ENCODE data around the gene CCDC85B. TPM values are rescaled to one million over a fixed set of nuclear protein-coding genes. Genes with fewer than 3 reads are reported as not detected.

The CCDC85B gene
- total RNA-seq, 3 donors from 2014 or later (not counting 1 experiment from before 2014, with no cell fraction given): 22.6 to 36.1 (median 24.1) TPM

GRCh38 chr11:65849771-65850216, 40.7 kb upstream of the CCDC85B start:
- peaks cover 15 to 24% of the 10 kb centered on the region in 2 donors for H3K4me1 Mint-ChIP-seq
- DNase-seq (peak in 1 of 2 donors; percentile 12), ATAC-seq (no peak)
- 84% methylated on average over 16 of the region's 16 CpGs for WGBS (ENCODE audit: insufficient coverage)
- H3K27ac Mint-ChIP-seq: no peak overlapping the region
- H3K4me3 Mint-ChIP-seq: no peak overlapping the region
- intact Hi-C loops (cut with micrococcal nuclease): no loop called here
- Histone ChIP-seq H3K36me3 (ENCODE audit: control insufficient read depth, insufficient read depth, low read length) (peaks cover 39% of the 10 kb centered on the region), H3K4me3 (ENCODE audit: low read length) (no peak overlapping the region), H3K4me1 (ENCODE audit: control insufficient read depth, insufficient read depth, low read length) (peaks cover 13% of the 10 kb centered on the region), H3K9me3 (ENCODE audit: control insufficient read depth, insufficient read depth, low read length) (peaks cover 4% of the 10 kb centered on the region), H3K27me3 (ENCODE audit: control insufficient read depth, insufficient read depth, low read length) (no peaks in the 10 kb centered on the region), H3K27ac (ENCODE audit: low read length) (no peak overlapping the region)
- peaks cover 7% of the 10 kb centered on the region for H3K36me3 Mint-ChIP-seq
- H3K9me3 Mint-ChIP-seq: no peaks in the 10 kb centered on the region
- TF ChIP-seq CTCF (IDR thresholded peaks at IDR 0.05): no peak
- no peaks in the 10 kb centered on the region for H3K27me3 Mint-ChIP-seq (ENCODE audit: low read depth in 2 of 2)

- ATAC-seq (no peak), DNase-seq (peak in 1 of 2 donors; percentile 14)
- Mint-ChIP-seq H3K4me1 (peaks cover 17 to 28% of the 10 kb centered on the region in 2 donors), H3K9me3 (no peaks in the 10 kb centered on the region), H3K36me3 (peaks cover 7% of the 10 kb centered on the region), H3K27ac (no peak overlapping the region), H3K4me3 (no peak overlapping the region), H3K27me3 (ENCODE audit: low read depth in 2 of 2) (no peaks in the 10 kb centered on the region)
- H3K27me3 ChIP-seq (ENCODE audit: control insufficient read depth, insufficient read depth, low read length): no peaks in the 10 kb centered on the region
- peaks cover 4% of the 10 kb centered on the region for H3K9me3 ChIP-seq (ENCODE audit: control insufficient read depth, insufficient read depth, low read length)
- intact Hi-C loops (cut with micrococcal nuclease): no loop called here
- H3K4me3 ChIP-seq (ENCODE audit: low read length): no peak overlapping the region
- peaks cover 18% of the 10 kb centered on the region for H3K4me1 ChIP-seq (ENCODE audit: control insufficient read depth, insufficient read depth, low read length)
- WGBS (ENCODE audit: insufficient coverage): 92% methylated on average over 19 of the region's 20 CpGs
- H3K27ac ChIP-seq (ENCODE audit: low read length): no peak overlapping the region
- TF ChIP-seq CTCF (IDR thresholded peaks at IDR 0.05): no peak
- peaks cover 46% of the 10 kb centered on the region for H3K36me3 ChIP-seq (ENCODE audit: control insufficient read depth, insufficient read depth, low read length)
These were observed 40.0 kb upstream of the CCDC85B start for GRCh38 chr11:65850217-65851082.

- no peak overlapping the region for H3K27ac Mint-ChIP-seq
- no peak for TF ChIP-seq CTCF (IDR thresholded peaks at IDR 0.05)
- ATAC-seq (no peak), DNase-seq (peak in 1 of 2 donors; percentile 26)
- H3K4me3 Mint-ChIP-seq: no peak overlapping the region
- WGBS (ENCODE audit: insufficient coverage): 94% methylated on average over 13 of the region's 14 CpGs
- H3K27me3 ChIP-seq (ENCODE audit: control insufficient read depth, insufficient read depth, low read length): no peaks in the 10 kb centered on the region
- H3K4me3 ChIP-seq (ENCODE audit: low read length): no peak overlapping the region
- no peaks in the 10 kb centered on the region for H3K9me3 Mint-ChIP-seq
- H3K4me1 Mint-ChIP-seq: peaks cover 22 to 31% of the 10 kb centered on the region in 2 donors
- H3K27me3 Mint-ChIP-seq (ENCODE audit: low read depth in 2 of 2): no peaks in the 10 kb centered on the region
- peaks cover 4% of the 10 kb centered on the region for H3K9me3 ChIP-seq (ENCODE audit: control insufficient read depth, insufficient read depth, low read length)
- no peak overlapping the region for H3K27ac ChIP-seq (ENCODE audit: low read length)
- peaks cover 7% of the 10 kb centered on the region for H3K36me3 Mint-ChIP-seq
- intact Hi-C loops (cut with micrococcal nuclease): no loop called here
- H3K36me3 ChIP-seq (ENCODE audit: control insufficient read depth, insufficient read depth, low read length): peaks cover 53% of the 10 kb centered on the region
- H3K4me1 ChIP-seq (ENCODE audit: control insufficient read depth, insufficient read depth, low read length): peaks cover 25% of the 10 kb centered on the region
These were observed 39.3 kb upstream of the CCDC85B start for GRCh38 chr11:65851083-65851579.

Measured in natural killer cell (primary cell).